Measurements from ENCODE around the gene ST6GALNAC5. TPM values are rescaled to one million over a fixed set of nuclear protein-coding genes. Genes with fewer than 3 reads are reported as not detected.
A peak's percentile ranks its signal among the peaks of the same experiment; 100 is the strongest.

ST6GALNAC5 gene
- total RNA-seq, 1 experiment from 2014 or later, result not detected

- in situ Hi-C loops (cut with HindIII; ENCODE audit: low pct_unique_long_range_greater_than_20kb, low sequenced_read_pairs) (no loop called here), intact Hi-C loops (cut with micrococcal nuclease; ENCODE audit: unreplicated experiment) (no loop called here)
- TF ChIP-seq TCF7L2 (IDR thresholded peaks at IDR 0.05; ENCODE audit: low read depth, low read length), result no peak
- no peak for TF ChIP-seq POLR2AphosphoS5 (IDR thresholded peaks at IDR 0.05; ENCODE audit: low read depth, low read length)
- no peak for TF ChIP-seq CTCF (IDR thresholded peaks at IDR 0.05)
- no peak for TF ChIP-seq REST (IDR thresholded peaks at IDR 0.05; ENCODE audit: insufficient read depth in 1 of 2, low read depth in 2 of 2, low read length in 1 of 2)
- TF ChIP-seq SIN3A (IDR thresholded peaks at IDR 0.05; ENCODE audit: borderline replicate concordance, insufficient read depth, low read depth, low read length), result no peak
- Histone ChIP-seq H3K4me1 (ENCODE audit: control insufficient read depth, insufficient read depth, low read length) (no peaks in the 10 kb centered on the region), H3K9me3 (ENCODE audit: control insufficient read depth, insufficient read depth, low read depth, low read length) (no peaks in the 10 kb centered on the region), H3K27ac (ENCODE audit: low read length) (no peak overlapping the region), H3K36me3 (ENCODE audit: control insufficient read depth, insufficient read depth, low read length) (no peaks in the 10 kb centered on the region), H3K4me3 (ENCODE audit: low read depth in 2 of 2, low read length in 2 of 2) (no peak overlapping the region), H3K27me3 (ENCODE audit: control insufficient read depth, insufficient read depth, low read length) (0 out of 2 replicates have a peak, but pooled peaks cover 2% of the 10 kb centered on the region)
- no peak for DNase-seq (ENCODE audit: low read depth, low spot score)
- no peak for ATAC-seq
- ChIA-PET POLR2A (no interaction called here), CTCF (no interaction called here)
- BruUV-seq (replicated peaks), result no TSS peak
Observed at GRCh38 chr1:77061162-77061561, 193.9 kb downstream of the ST6GALNAC5 start.

- no TSS peak for BruUV-seq (replicated peaks)
- intact Hi-C loops (cut with micrococcal nuclease; ENCODE audit: unreplicated experiment) (no loop called here), in situ Hi-C loops (cut with HindIII; ENCODE audit: low pct_unique_long_range_greater_than_20kb, low sequenced_read_pairs) (no loop called here)
- Histone ChIP-seq H3K4me1 (ENCODE audit: control insufficient read depth, insufficient read depth, low read length) (no peaks in the 10 kb centered on the region), H3K4me3 (ENCODE audit: low read depth in 2 of 2, low read length in 2 of 2) (no peak overlapping the region), H3K36me3 (ENCODE audit: control insufficient read depth, insufficient read depth, low read length) (no peaks in the 10 kb centered on the region), H3K27me3 (ENCODE audit: control insufficient read depth, insufficient read depth, low read length) (0 out of 2 replicates have a peak, but pooled peaks cover 2% of the 10 kb centered on the region), H3K9me3 (ENCODE audit: control insufficient read depth, insufficient read depth, low read depth, low read length) (no peaks in the 10 kb centered on the region), H3K27ac (ENCODE audit: low read length) (no peak overlapping the region)
- ChIA-PET POLR2A (no interaction called here), CTCF (no interaction called here)
- TF ChIP-seq CTCF (IDR thresholded peaks at IDR 0.05), result no peak
- TF ChIP-seq REST (IDR thresholded peaks at IDR 0.05; ENCODE audit: insufficient read depth in 1 of 2, low read depth in 2 of 2, low read length in 1 of 2), result peak; percentile 69 to 72
- no peak for DNase-seq (ENCODE audit: low read depth, low spot score)
- no peak for ATAC-seq
Observed at GRCh38 chr1:77063118-77063517, 195.8 kb downstream of the ST6GALNAC5 start.

Measured in Panc1 (cell line).